Lower leg skin (tissue), 4 donors: ENCODE measurements around the gene SLC25A46. TPM values are rescaled to one million over a fixed set of nuclear protein-coding genes. Genes with fewer than 3 reads are reported as not detected.
"Not testable (repeated sequence)": the region's sequence is repeated elsewhere in the genome, so short reads cannot be mapped to it uniquely, and the experiment has no call there.

ENCODE experiments used
- DNase-seq, 2 donors: peaks; one replicate each; pipeline ENCODE4 v3.0.0-alpha.2; 2019; ENCODE audit warnings: low spot score in 2 of 2
- H3K4me3 ChIP-seq: fragments of 200-600 bp; sonication (generic); 2 replicates; pipeline ENCODE4 v1.5.1; 2017; ENCODE audit warnings: mild to moderate bottlenecking, low read depth; ENCODE audit not compliant: poor library complexity, severe bottlenecking
- CTCF ChIP-seq, 3 donors: fragments of 450-650 bp; IDR thresholded peaks; one replicate each; pipeline ENCODE4 v1.5.1; 2016; ENCODE audit warnings: antibody characterized with exemption in 3 of 3, mild to moderate bottlenecking in 3 of 3, moderate library complexity in 2 of 3
- POLR2A ChIP-seq, 2 donors: fragments of 450-650 bp; IDR thresholded peaks; one replicate each; pipeline ENCODE4 v1.6.1; 2016 to 2017; ENCODE audit warnings: antibody characterized with exemption in 2 of 2, mild to moderate bottlenecking in 1 of 2, moderate library complexity in 1 of 2
- WGBS, 2 donors: methylation state at CpG; one replicate each; pipeline ENCODE4 v1.1.5; 2018; 5-methylcytosine and 5-hydroxymethylcytosine counted together
- intact Hi-C: fragments of 100-400 bp; cut with DNase I; formaldehyde crosslinking; loops from one replicate; pipeline ENCODE4 v1.15.0; 2023; ENCODE audit warnings: low total_unique reads
- total RNA-seq, 4 donors: library from RNA; depleted of rRNA; stranded (reverse); fragments of >200 nt; gene quantifications; one replicate each; pipeline ENCODE4 v1.1.0, GENCODE V29; 2016

Gene SLC25A46
- 10 to 100 TPM; 36.6 to 44.7 (median 43.4) TPM for total RNA-seq

GRCh38 chr5:110738812-110739651 is at the start of gene SLC25A46:
SLC25A46 (plus strand) TSS chr5:110739007; CDS start chr5:110739120, 113 bp downstream.
- DNase-seq = peak; percentile 87 to 97
- intact Hi-C loops = no loop called here
- H3K4me3 ChIP-seq = peak within 1 kb of the TSS; percentile 95
- 0% methylated on average over 24 to 41 of the region's 62 CpGs for WGBS, 2 donors
- TF ChIP-seq POLR2A (IDR thresholded peaks at IDR 0.05) (no peak), CTCF (IDR thresholded peaks at IDR 0.05) (no peak)

GRCh38 chr5:110690587-110690986 is 48.2 kb upstream of the SLC25A46 start:
- H3K4me3 ChIP-seq, DNase-seq, intact Hi-C loops: not testable (repeated sequence)
- 71 to 73% methylated on average over 1 of the region's 1 CpG for WGBS, 2 donors

GRCh38 chr5:110692669-110693068 is 46.1 kb upstream of the SLC25A46 start:
- intact Hi-C loops, H3K4me3 ChIP-seq, DNase-seq: not testable (repeated sequence)
- 75 to 97% methylated on average over 3 to 5 of the region's 5 CpGs for WGBS, 2 donors

GRCh38 chr5:110702300-110702699 is 36.5 kb upstream of the SLC25A46 start:
- no peak for TF ChIP-seq CTCF (IDR thresholded peaks at IDR 0.05)
- TF ChIP-seq POLR2A (IDR thresholded peaks at IDR 0.05) = no peak
- no peak overlapping the region for H3K4me3 ChIP-seq
- intact Hi-C loops = no loop called here
- WGBS, 2 donors = 47 to 64% methylated on average over 1 of the region's 1 CpG
- no peak for DNase-seq

GRCh38 chr5:110702704-110703103 is 36.1 kb upstream of the SLC25A46 start:
- H3K4me3 ChIP-seq = no peak overlapping the region
- intact Hi-C loops = no loop called here
- DNase-seq = no peak
- TF ChIP-seq POLR2A (IDR thresholded peaks at IDR 0.05) (no peak), CTCF (IDR thresholded peaks at IDR 0.05) (no peak)
- WGBS, 2 donors = 55 to 60% methylated on average over 3 of the region's 3 CpGs

- TF ChIP-seq POLR2A (IDR thresholded peaks at IDR 0.05) (no peak), CTCF (IDR thresholded peaks at IDR 0.05) (no peak)
- 53 to 60% methylated on average over 2 of the region's 2 CpGs for WGBS, 2 donors
- DNase-seq = no peak
- H3K4me3 ChIP-seq = no peak overlapping the region
- intact Hi-C loops = no loop called here
These were observed 35.3 kb upstream of the SLC25A46 start for GRCh38 chr5:110703481-110703880.

- H3K4me3 ChIP-seq = no peak overlapping the region
- TF ChIP-seq POLR2A (IDR thresholded peaks at IDR 0.05) (no peak), CTCF (IDR thresholded peaks at IDR 0.05) (no peak)
- DNase-seq = no peak
- intact Hi-C loops = no loop called here
These were observed 33.5 kb upstream of the SLC25A46 start for GRCh38 chr5:110705349-110705748.
